Measurements from ENCODE around the gene ERGIC1.
"Not testable (repeated sequence)": the region's sequence is repeated elsewhere in the genome, so short reads cannot be mapped to it uniquely, and the experiment has no call there.

ERGIC1 gene

DNA sequence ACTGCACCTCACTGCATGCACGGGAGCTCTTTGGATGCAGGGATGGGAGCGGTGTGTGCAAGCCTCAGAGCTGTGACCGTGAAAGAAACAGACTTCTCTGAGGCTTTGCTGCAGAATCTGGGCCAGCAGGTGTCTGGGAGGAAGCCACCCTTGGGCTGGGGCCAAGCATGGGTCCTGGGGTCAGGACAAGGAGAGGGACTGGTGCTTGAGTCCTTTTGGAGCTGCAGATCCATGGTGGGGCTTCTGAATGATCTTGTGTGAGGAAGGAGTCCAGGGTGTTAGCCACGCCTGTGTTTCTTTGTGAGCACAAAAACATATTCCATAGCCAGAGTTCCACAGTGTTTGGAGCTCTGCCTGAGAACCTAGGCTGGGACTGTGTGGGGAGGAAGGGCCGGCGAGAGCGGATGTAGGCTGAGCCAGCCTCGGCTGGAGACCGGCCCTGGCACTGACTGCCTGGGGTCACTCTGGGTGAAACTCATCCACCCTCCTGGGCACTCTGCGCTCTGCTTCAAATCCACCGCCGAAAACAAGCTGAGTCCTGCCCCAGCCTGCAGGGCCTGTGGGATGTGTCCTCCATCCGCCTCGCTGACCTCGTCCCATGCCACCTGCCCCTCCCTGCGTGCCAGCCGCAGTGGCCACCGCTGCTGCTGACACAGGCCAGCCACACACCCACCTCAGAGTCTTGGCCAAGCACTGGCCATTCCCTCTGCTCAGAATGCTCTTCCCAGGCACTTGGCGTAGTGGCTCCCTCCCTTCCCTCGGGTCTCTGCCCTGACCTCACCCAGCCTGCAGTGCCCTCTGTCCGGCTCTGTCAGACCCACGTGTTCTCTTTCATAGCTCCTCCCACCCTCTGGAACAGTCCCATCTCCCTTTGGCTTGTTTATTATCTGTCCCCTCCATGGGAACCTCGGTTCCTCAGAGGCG is 26.7 kb downstream of the ERGIC1 start:
- no peak overlapping the region for H3K4me3 ChIP-seq (ENCODE audit: low read depth, low read length)
- TF ChIP-seq, protein P1, sequence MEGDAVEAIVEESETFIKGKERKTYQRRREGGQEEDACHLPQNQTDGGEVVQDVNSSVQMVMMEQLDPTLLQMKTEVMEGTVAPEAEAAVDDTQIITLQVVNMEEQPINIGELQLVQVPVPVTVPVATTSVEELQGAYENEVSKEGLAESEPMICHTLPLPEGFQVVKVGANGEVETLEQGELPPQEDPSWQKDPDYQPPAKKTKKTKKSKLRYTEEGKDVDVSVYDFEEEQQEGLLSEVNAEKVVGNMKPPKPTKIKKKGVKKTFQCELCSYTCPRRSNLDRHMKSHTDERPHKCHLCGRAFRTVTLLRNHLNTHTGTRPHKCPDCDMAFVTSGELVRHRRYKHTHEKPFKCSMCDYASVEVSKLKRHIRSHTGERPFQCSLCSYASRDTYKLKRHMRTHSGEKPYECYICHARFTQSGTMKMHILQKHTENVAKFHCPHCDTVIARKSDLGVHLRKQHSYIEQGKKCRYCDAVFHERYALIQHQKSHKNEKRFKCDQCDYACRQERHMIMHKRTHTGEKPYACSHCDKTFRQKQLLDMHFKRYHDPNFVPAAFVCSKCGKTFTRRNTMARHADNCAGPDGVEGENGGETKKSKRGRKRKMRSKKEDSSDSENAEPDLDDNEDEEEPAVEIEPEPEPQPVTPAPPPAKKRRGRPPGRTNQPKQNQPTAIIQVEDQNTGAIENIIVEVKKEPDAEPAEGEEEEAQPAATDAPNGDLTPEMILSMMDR (conservative IDR thresholded peaks at IDR 0.05; ENCODE audit: low read depth, low read length), result no peak
- DNase-seq (ENCODE audit: low read depth), result peak; percentile 52

DNA sequence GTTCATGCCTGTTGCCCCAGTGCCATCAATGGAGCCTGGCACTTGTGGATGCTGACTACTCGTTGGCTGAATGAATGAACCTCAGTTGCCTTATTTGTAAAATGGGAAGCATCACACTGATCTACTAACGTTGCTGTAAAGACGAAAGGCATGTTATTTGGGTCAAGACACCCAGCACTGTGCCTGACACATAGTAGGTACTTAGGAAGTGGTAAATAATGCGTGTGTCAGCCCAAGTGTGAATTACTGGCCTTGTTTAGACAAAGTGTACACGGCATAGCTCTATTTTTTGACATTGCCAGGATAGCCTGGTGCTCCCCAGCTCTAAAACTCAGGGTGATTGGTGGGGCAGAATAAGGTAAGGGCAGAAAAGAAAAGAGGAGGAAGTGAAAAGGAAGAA is 27.4 kb downstream of the ERGIC1 start:
- DNase-seq (ENCODE audit: low read depth), result no peak
- no peak overlapping the region for H3K4me3 ChIP-seq (ENCODE audit: low read depth, low read length)
- TF ChIP-seq, protein P1 (conservative IDR thresholded peaks at IDR 0.05; ENCODE audit: low read depth, low read length), result no peak

DNA sequence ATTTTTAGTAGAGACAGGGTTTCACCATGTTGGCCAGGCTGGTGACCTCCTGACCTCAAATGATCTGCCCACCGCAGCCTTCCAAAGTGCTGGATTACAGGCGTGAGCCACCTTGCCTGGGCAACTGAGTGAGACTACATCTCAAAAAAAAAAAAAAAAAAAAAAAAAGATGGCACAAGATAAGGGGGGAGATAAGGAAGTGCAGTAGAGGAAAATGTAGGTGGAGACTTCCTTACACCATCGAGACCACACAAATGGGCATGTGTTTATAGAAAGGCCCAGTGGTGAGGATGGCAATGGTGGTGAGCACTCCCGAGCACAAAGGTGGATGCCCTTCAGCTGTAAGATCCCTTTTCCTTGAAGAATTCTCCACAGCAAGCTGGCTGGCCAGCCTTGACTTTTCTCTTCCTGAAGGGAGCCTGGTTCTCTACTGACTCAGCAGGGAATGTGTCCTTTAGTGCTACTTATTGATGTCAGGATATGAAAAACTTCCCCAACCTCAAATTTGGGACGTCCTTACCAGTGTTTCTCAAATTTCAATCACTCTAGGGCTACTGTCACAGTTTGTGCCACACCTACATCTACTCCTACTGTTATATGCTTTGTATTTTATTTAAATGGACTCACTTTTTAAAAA is 28.2 kb downstream of the ERGIC1 start:
- TF ChIP-seq, protein P1 (conservative IDR thresholded peaks at IDR 0.05; ENCODE audit: low read depth, low read length), result no peak
- DNase-seq (ENCODE audit: low read depth), result no peak
- no peak overlapping the region for H3K4me3 ChIP-seq (ENCODE audit: low read depth, low read length)

DNA sequence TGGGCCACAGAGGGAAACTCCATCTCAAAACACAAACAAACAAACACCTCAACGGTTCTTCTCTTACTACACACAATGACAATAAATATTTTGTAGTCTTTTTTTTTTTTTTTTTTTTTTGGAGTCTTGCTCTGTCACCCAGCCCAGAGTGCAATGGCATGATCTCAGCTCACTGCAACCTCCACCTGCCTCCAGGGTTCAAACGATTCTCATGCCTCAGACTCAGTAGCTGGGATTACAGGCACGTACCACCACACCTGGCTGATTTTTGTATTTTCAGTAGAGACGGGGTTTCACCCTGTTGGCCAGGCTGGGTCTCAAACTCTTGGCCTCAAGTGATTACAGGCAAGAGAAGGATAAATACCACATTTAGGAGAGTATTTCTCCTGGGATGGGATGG is 30.1 kb downstream of the ERGIC1 start:
- H3K4me3 ChIP-seq (ENCODE audit: low read depth, low read length); DNase-seq (ENCODE audit: low read depth): not testable (repeated sequence)

DNA sequence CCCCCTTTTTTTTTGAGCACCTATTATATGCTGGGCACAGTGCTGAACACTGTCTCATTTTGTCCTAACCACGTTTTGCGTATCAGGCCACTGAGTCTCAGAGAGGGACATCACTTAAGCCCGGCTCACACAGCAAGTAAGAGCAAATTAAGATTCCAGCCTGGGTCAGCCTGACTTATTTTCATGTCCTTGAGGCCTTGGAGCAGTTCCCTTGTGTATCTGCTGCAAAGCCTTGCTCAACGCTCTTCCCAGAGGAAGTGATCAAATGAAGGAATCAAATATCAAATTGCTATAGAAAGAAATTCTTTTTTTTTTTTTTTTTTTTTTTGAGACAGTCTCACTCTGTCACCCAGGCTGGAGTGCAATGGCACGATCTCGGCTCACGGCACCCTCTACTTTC is 30.7 kb downstream of the ERGIC1 start:
- TF ChIP-seq, protein P1 (conservative IDR thresholded peaks at IDR 0.05; ENCODE audit: low read depth, low read length), result no peak
- H3K4me3 ChIP-seq (ENCODE audit: low read depth, low read length), result no peak overlapping the region
- DNase-seq (ENCODE audit: low read depth), result peak; percentile 42

DNA sequence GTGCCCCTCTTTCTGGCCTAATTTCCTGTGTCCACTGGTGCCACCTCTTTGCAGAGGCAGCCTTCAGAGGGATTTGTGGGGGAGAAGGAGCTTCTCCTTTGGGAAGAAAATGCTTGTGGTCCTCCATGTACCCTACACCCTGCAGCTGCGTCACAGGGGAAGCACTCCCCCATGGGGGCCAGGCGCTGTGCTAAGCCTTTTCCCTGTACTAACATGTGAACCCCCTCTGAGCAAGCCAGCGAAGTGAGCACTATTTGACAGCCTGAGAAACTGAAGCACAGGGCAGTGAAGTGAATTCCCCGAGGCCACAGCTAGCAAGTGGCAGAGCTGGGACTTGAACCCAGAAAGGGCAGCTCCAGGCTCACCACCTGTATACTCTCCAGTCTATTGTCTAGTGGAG is 32.3 kb downstream of the ERGIC1 start:
- no peak for DNase-seq (ENCODE audit: low read depth)

More for the DNA sequence above, 32.3 kb downstream of the ERGIC1 start:
- H3K4me3 ChIP-seq (ENCODE audit: low read depth, low read length), result no peak overlapping the region
- TF ChIP-seq, protein P1 (conservative IDR thresholded peaks at IDR 0.05; ENCODE audit: low read depth, low read length), result no peak

All from choroid plexus epithelial cell (primary cell).